IMR-90 (cell line): ENCODE results near the gene CRYBA2. TPM values are rescaled to one million over a fixed set of nuclear protein-coding genes. Genes with fewer than 3 reads are reported as not detected.

ENCODE experiments used
- ATAC-seq: fragments of 200-7000 bp; cut with Tn5 transposase; 2 replicates; pipeline ENCODE4 v1.9.1; 2020; ENCODE audit warnings: low read depth, mild to moderate bottlenecking, moderate library complexity
- BruUV-seq: library from RNA; stranded (reverse); fragments of 400-500 nt; replicated peaks from 2 replicates; lab custom pipeline; 2021; lab: Mats Ljungman, UMichigan
- CTCF ChIA-PET: fragments of 300-600 bp; formaldehyde crosslinking; extraction: SDS; loops from one replicate; lab custom pipeline; 2021; ENCODE audit warnings: antibody characterized with exemption; lab: Yijun Ruan, JAX
- POLR2A ChIA-PET: fragments of 300-600 bp; sonication (Branson Sonifier 250); formaldehyde crosslinking; loops from one replicate; lab custom pipeline; 2022; ENCODE audit warnings: antibody characterized with exemption; ENCODE audit not compliant: unreplicated experiment; lab: Charles Lee
- DNase-seq: peaks from one replicate; pipeline ENCODE4 v3.0.0; 2013
- H2AFZ ChIP-seq: replicated peaks from 2 replicates; pipeline ENCODE3; 2013; ENCODE audit warnings: low read length, mild to moderate bottlenecking; ENCODE audit not compliant: poor library complexity
- H2AK5ac ChIP-seq: 2 replicates; pipeline ENCODE4 v1.6.1; 2013; ENCODE audit warnings: low read depth, low read length, inconsistent platforms
- H2AK9ac ChIP-seq: replicated peaks from 2 replicates; pipeline ENCODE3; 2013; ENCODE audit warnings: mild to moderate bottlenecking, low read depth, low read length, moderate library complexity; ENCODE audit not compliant: poor library complexity
- H2BK120ac ChIP-seq: 2 replicates; pipeline ENCODE4 v1.6.1; 2013; ENCODE audit warnings: low read depth, low read length, inconsistent platforms
- H2BK15ac ChIP-seq: 3 replicates; pipeline ENCODE4 v1.6.1; 2013; ENCODE audit warnings: low read depth, low read length, inconsistent platforms
- H2BK20ac ChIP-seq: 2 replicates; pipeline ENCODE4 v1.6.1; 2013; ENCODE audit warnings: low read depth, mild to moderate bottlenecking, inconsistent platforms, low read length, moderate library complexity
- H2BK5ac ChIP-seq: 2 replicates; pipeline ENCODE4 v1.6.1; 2013; ENCODE audit warnings: mild to moderate bottlenecking, low read depth, low read length, inconsistent platforms; ENCODE audit not compliant: poor library complexity, severe bottlenecking
- H3K14ac ChIP-seq: replicated peaks from 2 replicates; pipeline ENCODE4 v1.6.1; 2013; ENCODE audit warnings: low read depth, low read length, inconsistent platforms
- H3K18ac ChIP-seq: 2 replicates; pipeline ENCODE4 v1.6.1; 2013; ENCODE audit warnings: low read depth, low read length, control low read depth
- H3K23ac ChIP-seq: 2 replicates; pipeline ENCODE4 v1.6.1; 2013; ENCODE audit warnings: low read depth, low read length, inconsistent platforms
- H3K27ac ChIP-seq: 2 replicates; pipeline ENCODE4 v1.5.1; 2013; ENCODE audit warnings: mild to moderate bottlenecking, control low read depth, low read length; ENCODE audit not compliant: insufficient read depth
- H3K27me3 ChIP-seq: 2 replicates; pipeline ENCODE4 v1.6.1; 2013; ENCODE audit warnings: low read length; ENCODE audit not compliant: control insufficient read depth, insufficient read depth
- H3K36me3 ChIP-seq: 2 replicates; pipeline ENCODE4 v1.6.1; 2013; ENCODE audit warnings: low read length, mixed read lengths; ENCODE audit not compliant: control insufficient read depth, insufficient read depth
- H3K4ac ChIP-seq: 2 replicates; pipeline ENCODE4 v1.6.1; 2013; ENCODE audit warnings: low read depth, low read length, inconsistent platforms
- H3K4me1 ChIP-seq: 2 replicates; pipeline ENCODE4 v1.6.1; 2013; ENCODE audit warnings: low read length, mixed read lengths; ENCODE audit not compliant: control insufficient read depth, insufficient read depth
- H3K4me2 ChIP-seq: 2 replicates; pipeline ENCODE4 v1.6.1; 2013; ENCODE audit warnings: low read depth, mild to moderate bottlenecking, control low read depth, low read length, moderate library complexity
- H3K4me3 ChIP-seq: 2 replicates; pipeline ENCODE4 v1.5.1; 2013; ENCODE audit warnings: low read depth, mild to moderate bottlenecking, control low read depth, low read length, moderate library complexity; ENCODE audit not compliant: insufficient read depth
- H3K56ac ChIP-seq: 2 replicates; pipeline ENCODE4 v1.6.1; 2013; ENCODE audit warnings: low read length, inconsistent platforms; ENCODE audit not compliant: insufficient read depth; ENCODE audit errors: extremely low read depth
- H3K79me1 ChIP-seq, 2 experiments: 2 replicates each; pipeline ENCODE4 v1.6.1; 2013; ENCODE audit warnings: low read length in 2 of 2, inconsistent platforms in 1 of 2, low read depth in 1 of 2
- H3K9ac ChIP-seq: 2 replicates; pipeline ENCODE4 v1.6.1; 2013; ENCODE audit warnings: low read depth, low read length, control low read depth
- H3K9me1 ChIP-seq: 2 replicates; pipeline ENCODE4 v1.6.1; 2013; ENCODE audit warnings: low read length, inconsistent platforms; ENCODE audit not compliant: insufficient read depth
- H3K9me3 ChIP-seq: 2 replicates; pipeline ENCODE4 v1.6.1; 2013; ENCODE audit warnings: low read length; ENCODE audit not compliant: control insufficient read depth, insufficient read depth
- H4K20me1 ChIP-seq: 2 replicates; pipeline ENCODE4 v1.6.1; 2013; ENCODE audit warnings: low read length, inconsistent platforms; ENCODE audit not compliant: insufficient read depth
- H4K5ac ChIP-seq: 2 replicates; pipeline ENCODE4 v1.6.1; 2013; ENCODE audit warnings: mild to moderate bottlenecking, low read depth, low read length, control low read depth
- H4K8ac ChIP-seq, 2 experiments: 2 replicates each; pipeline ENCODE4 v1.6.1; 2013; ENCODE audit warnings: low read depth in 2 of 2, low read length in 2 of 2, control low read depth in 1 of 2, inconsistent platforms in 1 of 2
- H4K91ac ChIP-seq: 2 replicates; pipeline ENCODE4 v1.6.1; 2013; ENCODE audit warnings: low read depth, low read length, inconsistent platforms; ENCODE audit not compliant: insufficient read depth
- BHLHE40 ChIP-seq: fragments of 150-350 bp; IDR thresholded peaks from 2 replicates; pipeline ENCODE4 v1.6.1; 2016; ENCODE audit warnings: mild to moderate bottlenecking, low read depth, low read length
- CEBPB ChIP-seq: IDR thresholded peaks from 2 replicates; pipeline ENCODE4 v1.6.1; 2012; ENCODE audit warnings: low read depth, low read length, improper control_type of control experiment
- CTCF ChIP-seq: conservative IDR thresholded peaks from 2 replicates; pipeline ENCODE4 v1.5.1; 2012; ENCODE audit warnings: mild to moderate bottlenecking, low read depth, low read length, improper control_type of control experiment
- ELK1 ChIP-seq: fragments of 150-350 bp; IDR thresholded peaks from 2 replicates; pipeline ENCODE4 v1.6.1; 2016; ENCODE audit warnings: low read depth, mild to moderate bottlenecking, low read length, moderate library complexity, borderline replicate concordance
- FOS ChIP-seq: fragments of 150-350 bp; IDR thresholded peaks from 2 replicates; pipeline ENCODE4 v1.6.1; 2016; ENCODE audit warnings: low read depth, low read length
- MAFK ChIP-seq: IDR thresholded peaks from 2 replicates; pipeline ENCODE4 v1.6.1; 2012; ENCODE audit warnings: low read depth, low read length, improper control_type of control experiment
- NFE2L2 ChIP-seq: fragments of 150-350 bp; IDR thresholded peaks from 2 replicates; pipeline ENCODE4 v1.6.1; 2016; ENCODE audit warnings: low read depth, mild to moderate bottlenecking, low read length
- POLR2A ChIP-seq: IDR thresholded peaks from 2 replicates; pipeline ENCODE4 v1.6.1; 2012; ENCODE audit warnings: mild to moderate bottlenecking, low read depth, low read length
- RAD21 ChIP-seq: IDR thresholded peaks from 2 replicates; pipeline ENCODE4 v1.6.1; 2012; ENCODE audit warnings: low read length, improper control_type of control experiment
- RCOR1 ChIP-seq: IDR thresholded peaks from 2 replicates; pipeline ENCODE4 v1.6.1; 2012; ENCODE audit warnings: mild to moderate bottlenecking, low read length, improper control_type of control experiment; ENCODE audit not compliant: insufficient replicate concordance
- SMC3 ChIP-seq: fragments of 150-350 bp; IDR thresholded peaks from 2 replicates; pipeline ENCODE4 v1.6.1; 2016; ENCODE audit warnings: low read depth, mild to moderate bottlenecking, antibody characterized with exemption, low read length, moderate library complexity
- USF2 ChIP-seq: fragments of 150-350 bp; IDR thresholded peaks from 2 replicates; pipeline ENCODE4 v1.6.1; 2017; ENCODE audit warnings: mild to moderate bottlenecking, antibody characterized with exemption, low read length, low read depth
- WGBS, 2 experiments: methylation state at CpG; one replicate each; pipeline versions ENCODE4 v1.1.5 to v1.1.7; 2013; ENCODE audit warnings: missing lambda C conversion rate in 2 of 2; ENCODE audit not compliant: insufficient read length in 1 of 2; ENCODE audit errors: extremely low coverage in 2 of 2; 5-methylcytosine and 5-hydroxymethylcytosine counted together
- dilution Hi-C: fragments of 300-500 bp; cut with HindIII; formaldehyde crosslinking; loops from one replicate; pipeline ENCODE4 v1.14.3; 2018; ENCODE audit warnings: low sequenced_read_pairs; ENCODE audit not compliant: unreplicated experiment
- in situ Hi-C: fragments of 300-500 bp; cut with MboI; formaldehyde crosslinking; loops from 3 replicates; pipeline ENCODE4 v1.14.3; 2019; ENCODE audit warnings: low sequenced_read_pairs, inconsistent platforms, mixed read lengths
- intact Hi-C: fragments of 100-400 bp; cut with micrococcal nuclease; formaldehyde crosslinking; loops from 2 replicates; pipeline ENCODE4 v1.10.0; 2022
- polyA plus RNA-seq, 3 experiments: library from polyadenylated mRNA; depleted of rRNA; stranded (reverse); fragments of >200 nt; gene quantifications; 2 replicates each; pipeline ENCODE4 v1.2.3, GENCODE V29; 2012; ENCODE audit warnings: low replicate concordance in 1 of 3
- total RNA-seq: library from RNA; depleted of rRNA; stranded (reverse); fragments of >200 nt; gene quantifications from 2 replicates; pipeline ENCODE4 v1.2.3, GENCODE V29; 2012

Gene CRYBA2
- total and polyA plus RNA-seq, 2 of the 4 experiments (the other 2 are of a cell fraction): not detected

- Histone ChIP-seq H2BK5ac (no peak overlapping the region), H3K4me2 (no peak overlapping the region), H3K27me3 (peaks cover 93% of the 10 kb centered on the region), H4K8ac (no peak overlapping the region), H3K9me3 (no peaks in the 10 kb centered on the region), H2AK9ac (no peak overlapping the region), H4K5ac (no peak overlapping the region), H3K36me3 (no peaks in the 10 kb centered on the region), H2BK15ac (no peak overlapping the region), H3K4ac (no peak overlapping the region), H3K56ac (no peak overlapping the region), H3K79me1 (no peaks in the 10 kb centered on the region), H4K91ac (no peak overlapping the region), H4K20me1 (no peaks in the 10 kb centered on the region; the same call in 1 of the 2 replicates), H3K14ac (no peak overlapping the region), H3K27ac (no peak overlapping the region), H3K4me3 (no peak overlapping the region), H3K9me1 (peaks cover 3% of the 10 kb centered on the region; the same call in 1 of the 2 replicates), H3K18ac (no peak overlapping the region), H2BK20ac (no peak overlapping the region), H3K4me1 (no peaks in the 10 kb centered on the region; the same call in 1 of the 2 replicates), H3K9ac (no peak overlapping the region), H2AK5ac (no peak overlapping the region), H3K23ac (no peak overlapping the region), H2AFZ (no peak overlapping the region), H2BK120ac (no peak overlapping the region)
- POLR2A ChIA-PET: no interaction called here
- CTCF ChIA-PET: interaction anchor here (1.5 kb wide), 1 partner anchor 12 kb away, joined by 5 read pairs; no protein-coding TSS in a partner anchor
- no peak for DNase-seq
- dilution Hi-C loops (no loop called here), in situ Hi-C loops (no loop called here), intact Hi-C loops (no loop called here)
- TF ChIP-seq POLR2A (no peak), ELK1 (no peak), MAFK (no peak), FOS (no peak), SMC3 (no peak), CTCF (no peak), RAD21 (no peak), NFE2L2 (no peak), BHLHE40 (no peak), RCOR1 (no peak), CEBPB (no peak), USF2 (no peak)
- 0% methylated on average over 1 of the region's 7 CpGs; no CpG with 5 or more reads in 1 of the 2 experiments for WGBS, 2 experiments
- no peak for ATAC-seq
- BruUV-seq: no TSS peak
Observed at GRCh38 chr2:218992196-218992595, 1.0 kb downstream of the CRYBA2 start.
